Liver (tissue), 3 donors: ENCODE measurements around the gene SF3B1.

Experiments
- CTCF ChIP-seq: fragments of 150-350 bp; IDR thresholded peaks from 2 replicates; pipeline ENCODE4 v1.5.1; 2017; ENCODE audit warnings: improper control_type of control experiment, low read depth, low read length; ENCODE audit not compliant: missing input control
- FOXA1 ChIP-seq: IDR thresholded peaks from 2 replicates; pipeline ENCODE4 v1.6.1; 2016; ENCODE audit warnings: antibody characterized with exemption
- GABPA ChIP-seq, 2 donors: IDR thresholded peaks in 1 of 2; conservative IDR thresholded peaks in 1 of 2; 2 replicates each; pipeline ENCODE4 v1.6.1; 2016; ENCODE audit warnings: antibody characterized with exemption in 2 of 2, mild to moderate bottlenecking in 1 of 2, moderate library complexity in 1 of 2
- HNF4A ChIP-seq, 2 donors: conservative IDR thresholded peaks; 2 replicates each; pipeline ENCODE4 v1.6.1; 2016; ENCODE audit warnings: antibody characterized with exemption in 2 of 2, mild to moderate bottlenecking in 2 of 2
- JUND ChIP-seq, 2 donors: IDR thresholded peaks; 2 replicates each; pipeline ENCODE4 v1.6.1; 2016; ENCODE audit warnings: antibody characterized with exemption in 2 of 2
- MAX ChIP-seq: IDR thresholded peaks from 2 replicates; pipeline ENCODE4 v1.6.1; 2016; ENCODE audit warnings: antibody characterized with exemption
- RAD21 ChIP-seq, 2 donors: IDR thresholded peaks; 2 replicates each; pipeline ENCODE4 v1.6.1; 2016; ENCODE audit warnings: antibody characterized with exemption in 2 of 2, mild to moderate bottlenecking in 2 of 2
- REST ChIP-seq: IDR thresholded peaks from 2 replicates; pipeline ENCODE4 v1.6.1; 2016; ENCODE audit warnings: antibody characterized with exemption, mild to moderate bottlenecking
- SP1 ChIP-seq: IDR thresholded peaks from 2 replicates; pipeline ENCODE4 v1.6.1; 2018; ENCODE audit warnings: antibody characterized with exemption, mild to moderate bottlenecking
- TAF1 ChIP-seq: conservative IDR thresholded peaks from 2 replicates; pipeline ENCODE4 v1.6.1; 2016; ENCODE audit warnings: antibody characterized with exemption, mild to moderate bottlenecking
- YY1 ChIP-seq: IDR thresholded peaks from 2 replicates; pipeline ENCODE4 v1.6.1; 2016; ENCODE audit warnings: antibody characterized with exemption, mild to moderate bottlenecking
- TF ChIP-seq, protein P1 (sequence below): IDR thresholded peaks from 2 replicates; pipeline ENCODE4 v1.6.1; 2016; ENCODE audit warnings: antibody characterized with exemption
- donor health status: healthy.
- donor health status: healthy.

DNA sequence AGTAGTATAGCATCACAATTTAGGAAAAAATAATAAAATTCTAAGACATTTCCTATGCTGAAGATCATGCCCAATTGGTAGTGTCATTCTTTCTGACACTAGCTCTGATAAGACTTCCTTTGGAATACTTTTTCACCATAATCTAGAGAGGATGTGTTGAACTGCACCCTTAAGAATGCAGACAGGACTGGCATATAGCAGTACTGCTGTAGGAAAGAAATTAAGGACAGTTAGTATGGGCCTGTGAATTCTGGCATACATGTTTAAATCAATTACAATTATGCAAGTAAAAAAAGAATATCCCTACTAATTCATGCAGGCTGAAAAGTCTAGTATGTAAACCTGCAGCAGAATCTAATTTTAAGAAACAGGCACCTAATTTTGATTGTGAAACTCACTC, 15.4 kb downstream of the SF3B1 start:
- no peak for TF ChIP-seq SP1
- TF ChIP-seq CTCF: no peak
- no peak for TF ChIP-seq REST
- TF ChIP-seq RAD21 (IDR thresholded peaks at IDR 0.05): no peak
- TF ChIP-seq HNF4A (conservative IDR thresholded peaks at IDR 0.05): no peak
- no peak for TF ChIP-seq YY1
- no peak for TF ChIP-seq TAF1
- TF ChIP-seq JUND (IDR thresholded peaks at IDR 0.05): no peak
- TF ChIP-seq, protein P1, sequence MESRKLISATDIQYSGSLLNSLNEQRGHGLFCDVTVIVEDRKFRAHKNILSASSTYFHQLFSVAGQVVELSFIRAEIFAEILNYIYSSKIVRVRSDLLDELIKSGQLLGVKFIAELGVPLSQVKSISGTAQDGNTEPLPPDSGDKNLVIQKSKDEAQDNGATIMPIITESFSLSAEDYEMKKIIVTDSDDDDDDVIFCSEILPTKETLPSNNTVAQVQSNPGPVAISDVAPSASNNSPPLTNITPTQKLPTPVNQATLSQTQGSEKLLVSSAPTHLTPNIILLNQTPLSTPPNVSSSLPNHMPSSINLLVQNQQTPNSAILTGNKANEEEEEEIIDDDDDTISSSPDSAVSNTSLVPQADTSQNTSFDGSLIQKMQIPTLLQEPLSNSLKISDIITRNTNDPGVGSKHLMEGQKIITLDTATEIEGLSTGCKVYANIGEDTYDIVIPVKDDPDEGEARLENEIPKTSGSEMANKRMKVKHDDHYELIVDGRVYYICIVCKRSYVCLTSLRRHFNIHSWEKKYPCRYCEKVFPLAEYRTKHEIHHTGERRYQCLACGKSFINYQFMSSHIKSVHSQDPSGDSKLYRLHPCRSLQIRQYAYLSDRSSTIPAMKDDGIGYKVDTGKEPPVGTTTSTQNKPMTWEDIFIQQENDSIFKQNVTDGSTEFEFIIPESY: no peak
- no peak for TF ChIP-seq GABPA (IDR thresholded peaks at IDR 0.05 in 1 of 2, conservative IDR thresholded peaks at IDR 0.05 in 1 of 2)
- TF ChIP-seq FOXA1: no peak
- TF ChIP-seq MAX: no peak
